Measurements from ENCODE around the gene CDR2.
A peak's percentile ranks its signal among the peaks of the same experiment; 100 is the strongest.

Gene CDR2

GRCh38 chr16:22380529-22380928 is 6.1 kb upstream of the CDR2 start:
- TF ChIP-seq CTCF (IDR thresholded peaks at IDR 0.05; ENCODE audit: insufficient read depth, low read depth, low read length, missing control alignments), result no peak
- DNase-seq (ENCODE audit: low read depth), result no peak
- no peak overlapping the region for H3K4me3 ChIP-seq (ENCODE audit: low read depth, low read length)

- no peak for DNase-seq (ENCODE audit: low read depth)
- no peak overlapping the region for H3K4me3 ChIP-seq (ENCODE audit: low read depth, low read length)
- TF ChIP-seq CTCF (IDR thresholded peaks at IDR 0.05; ENCODE audit: insufficient read depth, low read depth, low read length, missing control alignments), result no peak
Measured at GRCh38 chr16:22379656-22380055, 5.2 kb upstream of the CDR2 start.

GRCh38 chr16:22375963-22376640 is 1.7 kb upstream of the CDR2 start:
- no peak overlapping the region for H3K4me3 ChIP-seq (ENCODE audit: low read depth, low read length)
- DNase-seq (ENCODE audit: low read depth), result no peak
- no peak for TF ChIP-seq CTCF (IDR thresholded peaks at IDR 0.05; ENCODE audit: insufficient read depth, low read depth, low read length, missing control alignments)

- DNase-seq (ENCODE audit: low read depth), result no peak
- H3K4me3 ChIP-seq (ENCODE audit: low read depth, low read length), result peak overlapping the region; percentile 55
- TF ChIP-seq CTCF (IDR thresholded peaks at IDR 0.05; ENCODE audit: insufficient read depth, low read depth, low read length, missing control alignments), result no peak
Measured at GRCh38 chr16:22375117-22375962, 921 bp upstream of the CDR2 start.

- peak; percentile 44 for DNase-seq (ENCODE audit: low read depth)
Measured at GRCh38 chr16:22373662-22374310, 633 bp downstream of the CDR2 start.

More at GRCh38 chr16:22373662-22374310, 633 bp downstream of the CDR2 start:
- H3K4me3 ChIP-seq (ENCODE audit: low read depth, low read length), result peak overlapping the region; percentile 72
- no peak for TF ChIP-seq CTCF (IDR thresholded peaks at IDR 0.05; ENCODE audit: insufficient read depth, low read depth, low read length, missing control alignments)
